HS-5 (cell line): ENCODE measurements around the gene ZNF574.
"Not testable (repeated sequence)": the region's sequence is repeated elsewhere in the genome, so short reads cannot be mapped to it uniquely, and the experiment has no call there.

Experiments
- DNase-seq: peaks from one replicate; pipeline ENCODE4 v3.0.0-alpha.2; 2012; ENCODE audit warnings: low read depth

Gene ZNF574

DNA sequence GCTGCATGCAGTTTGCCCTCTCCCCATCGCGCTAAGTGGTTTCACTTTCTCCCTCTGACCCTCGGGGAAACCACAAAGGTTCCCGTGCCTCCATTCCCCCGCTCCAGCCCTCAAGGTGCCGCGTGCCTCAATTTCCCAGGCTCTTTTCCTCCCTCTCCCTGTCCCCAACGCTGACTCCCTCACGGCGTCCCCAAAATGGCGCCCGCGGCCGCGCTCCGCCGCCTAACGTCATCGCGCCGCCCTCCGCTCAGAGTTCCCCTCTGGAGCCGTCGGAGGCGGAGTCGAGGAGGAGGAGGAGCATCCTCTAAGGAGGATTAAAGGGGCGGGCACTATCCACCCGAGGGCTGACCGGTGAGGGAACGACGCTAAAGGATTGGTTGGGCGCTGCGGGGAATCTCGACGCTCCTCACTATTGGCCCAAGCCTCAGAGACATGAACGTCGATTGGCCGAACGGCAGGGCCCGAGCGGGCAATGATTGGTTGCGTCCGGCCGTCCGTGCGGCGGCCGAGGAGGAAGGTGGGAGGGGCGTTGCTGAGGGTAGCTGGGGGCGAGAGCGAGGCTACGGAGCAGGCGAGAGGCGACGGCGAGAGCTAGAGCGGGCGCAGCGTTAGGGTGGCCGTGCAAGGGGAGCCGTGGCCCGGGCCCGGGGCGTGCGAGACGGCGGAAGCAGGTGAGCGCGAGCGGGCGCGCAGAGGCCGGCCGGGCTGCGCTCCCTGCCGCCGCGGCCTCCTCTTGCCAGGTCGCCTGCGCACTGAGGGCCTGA, at the start of gene ZNF574:
Gene ZNF574, plus strand, starts transcription at position 551 of the 764 bp plus-strand sequence. CDS start 2,441 bp downstream, outside the sequence.
- peak; percentile 97 for DNase-seq

DNA sequence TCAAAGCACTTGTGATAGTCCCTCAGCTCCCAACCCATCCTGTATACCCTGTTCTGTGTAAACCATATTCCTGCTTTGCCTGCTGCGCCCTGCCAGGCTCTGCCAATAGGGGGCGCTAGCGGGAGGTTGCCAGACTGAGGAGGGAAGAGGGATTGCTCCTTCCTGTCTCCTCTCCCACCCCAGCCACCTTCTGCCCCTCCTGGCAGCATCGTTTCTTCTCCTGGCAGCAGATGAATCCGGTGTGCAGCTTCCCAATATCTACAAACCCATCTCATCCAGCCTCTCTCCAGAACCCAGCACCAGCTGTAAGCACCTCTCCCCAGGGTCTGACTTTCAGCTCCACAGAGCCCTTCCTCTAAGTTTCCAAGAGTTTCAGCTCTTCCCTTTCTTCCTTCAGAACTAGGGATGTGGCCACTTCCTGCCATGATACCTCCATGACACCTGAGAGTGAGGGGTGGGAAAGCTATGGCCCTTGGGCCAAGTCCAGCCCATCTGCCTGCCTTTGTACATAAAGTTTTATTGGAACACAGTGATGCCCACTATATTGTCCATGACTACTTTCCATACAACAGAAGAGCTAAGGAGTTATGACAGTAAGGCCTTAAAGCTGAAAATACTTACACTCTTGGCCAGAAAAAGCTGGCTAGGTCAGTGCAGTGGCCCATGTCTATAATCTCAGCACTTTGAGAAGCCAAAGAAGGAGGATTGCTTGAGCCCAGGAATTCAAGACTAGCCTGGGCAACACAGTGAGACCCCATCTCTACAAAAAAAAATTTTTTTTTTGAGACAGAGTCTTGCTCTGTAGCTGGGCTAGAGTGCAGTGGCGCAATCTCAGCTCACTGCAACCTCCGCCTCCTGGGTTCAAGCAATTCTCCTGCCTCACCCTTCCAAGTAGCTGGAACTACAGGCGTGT, 47.4 kb upstream of the ZNF574 start:
- no peak for DNase-seq

GRCh38 chr19:42030645-42031440, 45.1 kb upstream of the ZNF574 start:
- no peak for DNase-seq

GRCh38 chr19:42032431-42032830, 43.5 kb upstream of the ZNF574 start:
- no peak for DNase-seq

- no peak for DNase-seq
These were observed 42.6 kb upstream of the ZNF574 start for GRCh38 chr19:42033413-42033812.

- peak; percentile 38 for DNase-seq
These were observed 41.1 kb upstream of the ZNF574 start for GRCh38 chr19:42034640-42035391.

DNA sequence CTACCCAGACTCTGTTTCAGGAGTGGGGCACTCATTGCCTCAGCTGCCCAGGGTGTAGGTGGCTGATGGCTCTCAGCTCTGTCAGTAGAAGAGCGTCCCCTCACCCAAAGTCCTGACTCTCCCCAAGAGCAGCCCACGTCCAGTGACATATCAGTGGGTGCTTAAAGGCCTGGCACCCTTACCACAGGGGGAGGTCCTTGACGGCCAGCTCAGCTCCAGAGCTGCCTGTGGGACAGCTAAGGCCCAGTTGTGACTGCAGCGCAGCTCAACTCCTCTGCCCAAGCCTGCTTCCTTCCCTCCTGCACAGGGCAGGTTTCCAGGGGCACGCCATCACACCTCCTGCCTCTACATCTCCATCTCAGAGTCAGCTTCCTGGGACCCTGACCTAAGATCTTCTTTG, 38.3 kb upstream of the ZNF574 start:
- no peak for DNase-seq

GRCh38 chr19:42038666-42039065, 37.3 kb upstream of the ZNF574 start:
- DNase-seq: no peak

DNA sequence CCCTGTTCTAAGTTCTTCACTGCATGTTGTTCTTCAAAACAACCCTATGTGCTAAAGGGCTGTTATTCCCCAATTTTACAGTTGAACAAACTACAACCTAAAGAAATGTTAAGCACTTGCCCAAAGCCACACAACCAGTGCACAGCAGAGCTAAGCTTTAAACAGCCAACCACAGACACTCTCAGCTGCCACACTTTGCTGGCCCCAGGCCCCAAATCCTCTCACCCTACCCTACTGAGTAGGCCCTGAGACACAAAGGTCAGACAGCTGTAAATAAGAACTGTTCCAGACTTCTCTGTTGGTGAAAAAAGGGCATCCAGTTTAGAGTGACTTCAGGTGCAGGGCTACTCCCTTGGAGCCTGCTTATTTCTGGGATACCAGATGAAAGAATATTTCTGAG, 35.9 kb upstream of the ZNF574 start:
- no peak for DNase-seq

GRCh38 chr19:42040491-42040890, 35.5 kb upstream of the ZNF574 start:
- not testable (repeated sequence) for DNase-seq

DNA sequence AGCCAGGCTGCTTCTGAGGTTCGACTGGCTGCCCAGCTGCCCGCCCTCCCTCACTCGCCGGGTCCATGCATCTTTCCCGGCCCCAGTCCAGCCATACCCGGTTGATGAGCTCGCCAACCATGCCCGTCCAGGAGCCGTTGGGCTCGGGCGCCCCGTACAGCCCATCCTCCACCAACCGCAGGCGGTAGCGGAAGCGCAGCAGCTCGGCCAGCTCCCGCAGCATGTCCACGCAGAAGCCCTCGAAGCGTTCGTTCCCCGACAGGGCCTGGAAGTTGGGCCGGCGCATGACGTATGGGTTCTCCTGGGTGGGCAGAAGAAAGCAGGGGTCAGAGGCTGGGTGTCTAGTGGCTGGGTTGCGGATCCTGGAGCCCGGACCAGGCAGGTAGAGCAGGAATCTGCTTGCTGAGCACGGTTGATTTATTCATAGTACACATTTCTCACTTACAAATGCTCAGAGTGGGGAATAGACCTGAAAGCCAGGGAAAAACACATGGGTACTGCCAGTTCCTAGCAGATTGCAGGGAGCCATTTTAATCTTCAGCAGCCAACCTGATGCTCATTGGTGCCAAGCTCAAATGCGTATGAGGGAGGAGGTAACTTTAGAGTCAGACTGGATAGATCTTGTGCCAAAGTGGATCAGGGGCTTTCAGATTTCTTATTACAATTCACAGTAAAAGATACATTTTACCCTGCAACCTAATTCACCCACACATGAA, 33.4 kb upstream of the ZNF574 start:
- DNase-seq: no peak

DNA sequence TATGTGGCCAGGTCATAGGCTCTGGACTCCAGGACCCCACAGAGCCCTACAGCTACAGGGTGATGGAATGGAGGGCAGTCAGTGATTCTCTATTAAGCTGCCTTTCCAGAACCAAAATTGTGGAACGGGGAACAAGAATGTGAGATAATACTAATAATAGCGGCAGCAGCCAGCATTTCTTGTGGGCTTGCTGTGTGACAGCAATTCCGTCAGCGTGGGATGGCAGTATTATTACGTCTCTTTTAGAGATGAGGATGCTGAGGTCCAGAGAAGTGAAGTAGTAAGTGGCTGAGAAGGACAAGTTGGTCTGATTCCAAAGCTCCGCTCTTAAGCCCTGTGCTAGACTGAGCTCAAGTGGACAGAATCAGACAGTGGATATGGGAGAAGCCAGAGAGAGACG, 30.4 kb upstream of the ZNF574 start:
- no peak for DNase-seq

DNA sequence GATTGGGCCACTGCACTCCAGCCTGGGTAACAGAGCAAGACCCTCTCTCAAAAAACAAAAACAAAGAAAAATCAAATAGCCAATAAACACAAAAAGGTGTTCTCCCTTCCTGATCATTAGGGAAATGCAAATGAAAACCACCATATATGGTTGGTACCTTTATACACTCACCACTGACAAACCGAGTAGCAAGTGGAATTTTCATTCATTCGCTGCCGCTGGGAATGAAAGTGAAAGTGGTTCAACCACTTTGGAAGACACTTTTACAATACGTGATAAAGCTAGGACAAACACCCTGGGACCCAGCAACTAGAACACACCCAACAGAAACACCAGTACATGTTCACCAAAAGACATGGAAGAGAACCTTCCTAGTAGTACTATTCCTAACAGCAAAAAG, 27.0 kb upstream of the ZNF574 start:
- DNase-seq: no peak

DNA sequence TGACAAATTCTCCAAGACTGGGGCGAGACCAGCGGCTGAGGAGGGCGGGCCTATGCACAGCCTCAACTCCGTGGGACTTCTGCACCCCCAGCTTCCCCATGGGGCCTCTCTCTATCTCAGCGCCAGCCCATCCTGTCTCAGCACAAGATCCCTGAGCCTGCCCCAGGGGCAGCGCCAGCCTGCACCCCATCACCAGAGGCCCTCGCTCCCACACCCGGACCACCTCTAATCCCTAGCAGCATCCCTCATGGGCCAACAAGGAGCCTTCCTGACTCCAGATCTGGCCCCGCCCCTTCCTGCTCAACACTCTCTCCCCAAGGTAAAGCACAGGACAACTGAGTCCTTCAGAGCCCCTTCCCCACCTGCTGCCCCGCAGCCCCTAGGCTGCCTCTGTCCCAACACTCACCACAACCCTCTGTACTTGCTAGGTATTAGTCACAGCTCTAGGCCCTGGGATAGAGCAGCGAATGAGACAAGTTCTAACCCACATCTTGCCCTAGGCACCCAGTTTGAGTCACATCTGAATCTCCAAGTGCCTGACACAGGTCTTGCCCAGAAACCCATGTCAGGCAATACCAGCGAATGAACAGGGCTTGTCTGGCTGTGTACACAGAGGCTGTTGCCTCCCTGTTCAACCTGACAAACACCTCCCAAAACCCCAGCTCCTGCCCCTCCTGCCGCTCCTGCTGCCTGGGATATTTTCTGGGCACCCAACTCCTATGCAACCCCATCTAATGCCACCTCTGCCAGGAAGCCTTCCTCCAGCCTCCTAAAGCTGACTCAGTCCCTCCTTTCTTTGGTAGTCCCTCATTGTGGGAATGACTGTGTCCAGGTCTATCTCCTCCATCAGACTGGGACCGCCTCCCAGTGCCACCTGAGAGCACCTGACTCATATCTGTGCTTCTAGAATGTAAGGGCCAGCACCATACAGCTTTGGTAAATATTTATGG, 24.5 kb upstream of the ZNF574 start:
- no peak for DNase-seq

DNA sequence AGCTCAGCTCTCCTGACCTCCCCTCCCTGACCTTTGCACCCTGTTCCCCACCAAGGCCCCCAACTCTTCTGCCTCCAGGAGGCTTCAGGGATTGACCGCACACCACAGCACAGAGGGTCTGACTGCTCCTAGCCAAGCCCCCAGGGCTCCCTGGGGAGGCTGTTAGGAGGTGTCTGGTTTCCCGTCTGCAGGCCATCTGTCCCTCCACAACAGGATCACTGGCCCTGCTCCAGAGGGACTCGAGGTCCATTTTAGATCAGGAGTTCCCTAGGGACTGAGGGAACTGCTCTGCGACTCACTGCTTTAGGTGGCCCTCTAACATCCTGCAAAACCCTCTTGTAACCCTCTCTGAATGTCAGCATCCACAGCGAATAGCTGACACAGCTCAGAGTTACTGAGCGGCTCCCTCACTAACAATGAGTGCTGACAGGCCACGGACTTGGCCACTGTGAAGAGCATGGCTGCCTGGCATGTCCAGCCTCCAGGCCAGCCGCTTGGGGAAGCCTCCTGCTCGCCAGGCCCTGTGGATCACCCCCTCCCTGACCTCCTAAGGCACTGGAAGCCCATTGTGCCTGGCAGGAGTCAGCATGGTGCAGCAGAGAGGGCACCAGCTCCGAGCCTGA, 23.6 kb upstream of the ZNF574 start:
- DNase-seq: no peak

GRCh38 chr19:42053037-42053935, 22.7 kb upstream of the ZNF574 start:
- no peak for DNase-seq

DNA sequence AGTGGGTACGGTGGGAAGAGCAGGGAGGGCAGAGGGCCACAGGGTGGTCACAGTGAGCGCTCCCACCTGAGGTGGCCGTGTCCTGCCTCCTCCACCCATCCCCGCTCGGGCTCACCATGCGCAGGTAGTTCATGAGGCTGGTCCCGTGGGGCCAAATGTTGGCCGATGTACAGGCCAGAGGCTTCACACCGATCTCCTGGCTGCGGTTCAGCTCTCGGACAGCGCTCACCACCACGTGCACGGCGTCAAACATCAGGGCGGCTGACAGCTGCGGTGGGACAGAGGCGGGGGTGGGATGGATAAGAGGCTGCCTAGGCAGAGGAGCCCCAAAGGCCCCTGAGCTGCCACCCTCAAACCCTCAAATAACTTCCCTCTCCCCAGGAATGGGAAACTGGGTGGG, 21.8 kb upstream of the ZNF574 start:
- DNase-seq: no peak

DNA sequence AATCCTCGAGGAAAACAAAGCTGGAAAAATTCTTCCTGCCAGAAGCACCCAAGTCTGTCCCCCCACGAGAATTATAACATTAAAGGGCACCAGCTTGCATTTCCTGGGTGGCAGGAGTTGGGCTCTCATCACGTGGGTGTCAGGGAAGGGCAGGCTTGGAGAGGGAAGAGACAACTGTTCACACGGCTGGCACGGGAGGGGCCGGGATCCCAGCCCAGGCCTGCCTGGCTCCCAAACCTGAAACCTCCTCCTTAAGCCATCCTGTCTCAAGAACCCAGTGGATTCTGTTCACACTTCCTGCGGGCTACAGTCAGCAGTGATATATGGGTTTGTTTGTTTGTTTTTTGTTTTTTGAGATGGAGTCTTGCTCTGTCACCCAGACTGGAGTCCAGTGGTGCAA, 18.1 kb upstream of the ZNF574 start:
- no peak for DNase-seq
